Stimulated activated naive CD4-positive, alpha-beta T cell (primary cell): ENCODE data around the gene DECR2.

ENCODE experiments used
- DNase-seq, 6 experiments: peaks; one replicate each; lab custom pipeline; 2025; lab: John Stamatoyannopoulos, UW

DECR2 gene

DNA sequence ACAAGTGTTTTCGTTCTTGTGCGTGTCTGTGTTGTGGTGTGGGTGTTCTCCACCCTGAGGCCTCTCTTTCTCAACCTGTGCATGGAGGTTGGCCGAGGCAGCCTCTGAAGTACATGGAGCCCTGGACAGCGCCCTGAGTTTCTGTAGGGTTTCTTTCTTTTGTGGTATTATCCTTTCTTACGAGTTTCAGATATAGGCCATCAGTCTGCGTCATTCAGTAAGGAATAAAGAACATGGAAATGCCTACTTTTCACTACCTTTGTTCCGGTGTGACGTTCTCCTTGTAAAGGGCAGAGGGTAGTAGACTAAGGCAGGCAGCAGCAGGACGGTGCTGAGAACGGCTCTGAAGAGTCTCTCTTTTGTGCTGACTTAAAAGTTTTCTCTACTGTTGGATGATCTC is 42.3 kb downstream of the DECR2 start:
- no peak for DNase-seq

DNA sequence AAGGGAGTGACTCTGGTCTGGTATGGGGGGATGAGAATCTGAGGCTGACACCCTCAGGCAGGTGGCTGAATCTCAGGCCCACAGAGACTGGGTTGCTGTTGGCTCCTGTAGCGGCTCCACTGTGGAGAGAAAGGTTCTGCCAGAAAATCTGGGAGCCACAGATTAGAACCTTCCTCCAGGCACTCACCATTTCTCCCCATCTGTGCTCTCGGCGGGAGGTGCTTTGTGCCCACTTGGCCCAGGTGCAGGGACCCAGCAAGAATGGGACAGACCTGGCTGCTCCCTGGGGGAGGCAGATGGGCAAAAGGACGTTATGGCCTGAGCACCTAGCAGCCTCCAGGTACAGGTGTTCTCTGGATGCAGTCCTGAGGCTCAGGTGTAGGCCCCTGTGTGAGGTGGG is 43.9 kb downstream of the DECR2 start:
- no peak for DNase-seq

DNA sequence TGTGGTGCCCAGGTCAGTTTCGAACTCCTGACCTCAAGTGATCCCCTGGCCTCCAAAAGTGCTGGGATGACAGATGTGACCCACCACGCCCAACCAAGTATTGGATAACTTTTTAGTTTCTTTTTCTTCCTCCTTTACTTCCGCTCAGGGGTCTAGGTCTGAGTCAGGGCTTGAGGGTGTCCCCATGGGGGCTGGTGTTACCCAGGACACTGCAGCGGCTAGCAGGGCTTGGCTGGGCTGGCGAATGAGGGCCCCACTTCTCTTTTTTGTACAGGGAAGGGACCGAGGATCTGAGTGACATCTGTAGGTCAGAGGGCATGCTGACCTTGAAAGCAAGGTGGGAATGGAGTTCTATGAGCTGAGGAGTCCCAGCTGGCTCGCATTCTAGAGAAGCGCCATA is 48.7 kb downstream of the DECR2 start:
- DNase-seq = no peak

DNA sequence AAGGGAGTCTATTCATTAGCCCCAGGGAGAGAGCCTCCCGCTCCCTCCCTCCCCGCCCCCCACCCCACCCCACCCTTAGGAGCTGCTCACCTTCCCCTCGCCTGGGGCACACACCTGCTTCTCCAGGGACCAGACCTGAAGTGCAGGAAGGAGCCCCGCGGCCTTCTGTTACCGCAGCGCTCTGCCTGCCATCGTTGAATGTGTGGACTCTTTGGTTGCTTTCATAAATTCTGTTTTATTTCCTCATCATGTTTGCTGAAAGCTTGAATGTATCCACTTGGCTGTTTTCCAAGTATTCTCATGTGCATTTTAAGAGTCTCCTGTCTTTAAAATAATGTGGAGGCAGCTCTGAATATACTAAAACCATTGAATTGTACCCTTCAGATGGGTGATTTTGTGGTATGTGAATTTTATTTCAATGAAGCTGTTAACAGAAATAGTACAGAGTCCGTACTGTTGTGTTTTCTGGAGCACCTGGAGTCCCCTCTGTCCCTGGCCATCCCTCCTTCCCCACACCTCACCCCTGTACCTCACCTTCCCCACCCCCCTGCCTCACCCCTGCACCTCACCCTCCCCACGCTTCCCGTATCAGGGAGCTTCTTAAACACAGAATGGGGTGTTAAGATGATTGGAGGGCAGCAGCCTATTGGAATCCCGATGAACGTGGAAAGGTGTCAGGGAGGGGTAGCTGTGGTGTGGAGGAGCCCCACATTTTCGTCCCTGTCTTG is 49.3 kb downstream of the DECR2 start:
- no peak for DNase-seq

GRCh38 chr16:454397-454940 is 52.8 kb downstream of the DECR2 start:
- no peak for DNase-seq

- DNase-seq = no peak
Observed at GRCh38 chr16:455453-455852, 53.8 kb downstream of the DECR2 start.

GRCh38 chr16:456891-457483 is 55.3 kb downstream of the DECR2 start:
- no peak for DNase-seq

DNA sequence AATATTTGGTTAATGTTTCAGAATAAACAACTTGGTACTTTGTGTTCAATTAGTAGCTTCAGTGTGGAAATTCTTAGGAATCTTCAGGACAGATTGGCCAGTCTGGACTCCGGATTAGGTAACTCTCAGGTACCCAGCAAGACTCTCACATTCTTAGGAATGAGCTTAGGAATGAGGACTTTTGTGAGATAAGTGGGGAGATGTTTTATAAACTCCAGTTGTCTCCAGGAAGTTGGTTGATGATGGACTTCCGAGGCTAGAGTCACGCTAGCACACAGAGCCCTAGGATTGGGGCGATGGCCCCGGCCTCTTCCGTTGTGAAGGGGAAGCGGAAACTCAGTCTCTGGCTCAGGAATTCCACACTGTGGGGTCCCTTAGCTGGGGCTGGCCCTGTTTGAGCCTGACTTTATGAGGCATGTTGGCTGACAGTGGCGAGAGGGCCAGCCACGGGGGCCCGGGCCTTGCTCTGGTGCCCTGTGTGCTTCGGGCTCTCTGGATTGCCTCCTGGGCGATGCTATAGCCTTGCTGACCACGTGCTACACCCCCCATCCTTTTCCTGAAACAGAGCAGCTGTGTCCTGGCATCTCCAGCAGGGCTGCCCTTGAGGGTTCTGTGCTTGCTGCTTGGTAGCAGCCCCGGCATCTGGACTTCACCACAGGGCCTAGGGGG is 56.2 kb downstream of the DECR2 start:
- DNase-seq = no peak

GRCh38 chr16:459761-460160 is 58.1 kb downstream of the DECR2 start:
- no peak for DNase-seq

GRCh38 chr16:460787-461186 is 59.1 kb downstream of the DECR2 start:
- DNase-seq = no peak
